Testis (tissue), 3 donors: ENCODE data around the gene CYP4B1. TPM values are rescaled to one million over a fixed set of nuclear protein-coding genes. Genes with fewer than 3 reads are reported as not detected.

Experiments used
- DNase-seq: peaks from one replicate; pipeline ENCODE4 v3.0.0-alpha.2; 2019
- H3K27ac ChIP-seq, 2 donors: fragments of 200-600 bp; sonication (generic); one replicate each; pipeline ENCODE4 v1.5.1; 2019
- H3K27me3 ChIP-seq: fragments of 200-600 bp; sonication (generic); one replicate; pipeline ENCODE4 v1.5.1; 2019
- H3K36me3 ChIP-seq: fragments of 200-600 bp; sonication (generic); one replicate; pipeline ENCODE4 v1.5.1; 2017; ENCODE audit warnings: low read depth; ENCODE audit errors: missing control alignments
- H3K4me1 ChIP-seq: fragments of 200-600 bp; sonication (generic); one replicate; pipeline ENCODE4 v1.5.1; 2019
- H3K4me3 ChIP-seq, 2 donors: fragments of 200-600 bp; sonication (generic); one replicate each; pipeline ENCODE4 v1.5.1; 2017 to 2019
- H3K9me3 ChIP-seq: fragments of 200-600 bp; sonication (generic); one replicate; pipeline ENCODE4 v1.5.1; 2017
- CTCF ChIP-seq, 3 experiments: fragments of 450-650 bp in 2 of 3; fragments of 200-600 bp in 1 of 3; sonication (generic) in 1 of 3; IDR thresholded peaks; one replicate each; pipeline ENCODE4 v1.5.1; 2016 to 2019; ENCODE audit warnings: antibody characterized with exemption in 3 of 3, mild to moderate bottlenecking in 2 of 3, moderate library complexity in 1 of 3
- POLR2A ChIP-seq: fragments of 450-650 bp; IDR thresholded peaks from one replicate; pipeline ENCODE4 v1.6.1; 2017; ENCODE audit warnings: antibody characterized with exemption, mild to moderate bottlenecking, moderate library complexity
- WGBS, 2 donors: methylation state at CpG; one replicate each; pipeline ENCODE4 v1.1.5; 2018; 5-methylcytosine and 5-hydroxymethylcytosine counted together
- intact Hi-C: fragments of 100-400 bp; cut with DNase I; formaldehyde crosslinking; loops from one replicate; pipeline ENCODE4 v1.15.1; 2023; ENCODE audit warnings: low total_unique reads
- polyA plus RNA-seq: library from polyadenylated mRNA; stranded (reverse); fragments of 350-450 nt; fragmentation: Illumina TruSeq; extraction: RNeasy Lipid Tissue Mini Kit (QIAGEN cat#74804); gene quantifications from one replicate; pipeline ENCODE4 v1.2.3, GENCODE V29; 2014; ENCODE audit warnings: low read depth, low replicate concordance; ENCODE audit not compliant: insufficient read depth
- total RNA-seq, 2 donors: library from RNA; depleted of rRNA; stranded (reverse); fragments of >200 nt; gene quantifications; one replicate each; pipeline ENCODE4 v1.2.3, GENCODE V29; 2016

CYP4B1 gene
- total and polyA plus RNA-seq, 3 donors from 2014 or later, result 2.1 to 6.1 (median 4.3) TPM

GRCh38 chr1:46755121-46755520 lies 43.7 kb upstream of the CYP4B1 start:
- H3K4me3 ChIP-seq, result no peak overlapping the region
- WGBS, 2 donors, result 85 to 88% methylated on average over 4 of the region's 4 CpGs
- TF ChIP-seq POLR2A (no peak), CTCF (IDR thresholded peaks at IDR 0.05) (no peak)
- no peak for DNase-seq
- H3K9me3 ChIP-seq, result no peaks in the 10 kb centered on the region
- no peaks in the 10 kb centered on the region for H3K36me3 ChIP-seq
- peaks cover 15% of the 10 kb centered on the region for H3K4me1 ChIP-seq
- no peaks in the 10 kb centered on the region for H3K27me3 ChIP-seq
- intact Hi-C loops, result no loop called here
- no peak overlapping the region for H3K27ac ChIP-seq

GRCh38 chr1:46757247-46757955 lies 41.4 kb upstream of the CYP4B1 start:
- Histone ChIP-seq H3K27me3 (no peaks in the 10 kb centered on the region), H3K36me3 (no peaks in the 10 kb centered on the region), H3K9me3 (no peaks in the 10 kb centered on the region), H3K4me3 (no peak overlapping the region), H3K4me1 (peaks cover 15% of the 10 kb centered on the region), H3K27ac (peak overlapping the region in 1 of 2 donors; percentile 24)
- intact Hi-C loops, result no loop called here
- WGBS, 2 donors, result 49 to 52% methylated on average over 6 of the region's 6 CpGs
- TF ChIP-seq CTCF (IDR thresholded peaks at IDR 0.05) (no peak), POLR2A (no peak)
- DNase-seq, result peak; percentile 70

GRCh38 chr1:46757956-46758528 lies 40.8 kb upstream of the CYP4B1 start:
- intact Hi-C loops, result no loop called here
- no peak overlapping the region for H3K27ac ChIP-seq

GRCh38 chr1:46760558-46761166 lies 38.2 kb upstream of the CYP4B1 start:
- 59 to 60% methylated on average over 2 of the region's 2 CpGs for WGBS, 2 donors
- no peak for DNase-seq
- H3K27ac ChIP-seq, result no peak overlapping the region
- intact Hi-C loops, result no loop called here
- H3K4me3 ChIP-seq, result no peak overlapping the region
- no peaks in the 10 kb centered on the region for H3K9me3 ChIP-seq
- H3K27me3 ChIP-seq, result no peaks in the 10 kb centered on the region
- peaks cover 15% of the 10 kb centered on the region for H3K4me1 ChIP-seq
- H3K36me3 ChIP-seq, result no peaks in the 10 kb centered on the region
- TF ChIP-seq CTCF (IDR thresholded peaks at IDR 0.05) (no peak), POLR2A (no peak)

More at GRCh38 chr1:46757956-46758528, 40.8 kb upstream of the CYP4B1 start:
- peaks cover 15% of the 10 kb centered on the region for H3K4me1 ChIP-seq
- H3K36me3 ChIP-seq, result no peaks in the 10 kb centered on the region
- no peaks in the 10 kb centered on the region for H3K27me3 ChIP-seq
- TF ChIP-seq CTCF (IDR thresholded peaks at IDR 0.05) (no peak), POLR2A (no peak)
- DNase-seq, result no peak
- no peak overlapping the region for H3K4me3 ChIP-seq
- no peaks in the 10 kb centered on the region for H3K9me3 ChIP-seq
